ENCODE measurements around the gene SPRED3. TPM values are rescaled to one million over a fixed set of nuclear protein-coding genes. Genes with fewer than 3 reads are reported as not detected.
A peak's percentile ranks its signal among the peaks of the same experiment; 100 is the strongest.
"Not testable (repeated sequence)": the region's sequence is repeated elsewhere in the genome, so short reads cannot be mapped to it uniquely, and the experiment has no call there.

The SPRED3 gene, protein sequence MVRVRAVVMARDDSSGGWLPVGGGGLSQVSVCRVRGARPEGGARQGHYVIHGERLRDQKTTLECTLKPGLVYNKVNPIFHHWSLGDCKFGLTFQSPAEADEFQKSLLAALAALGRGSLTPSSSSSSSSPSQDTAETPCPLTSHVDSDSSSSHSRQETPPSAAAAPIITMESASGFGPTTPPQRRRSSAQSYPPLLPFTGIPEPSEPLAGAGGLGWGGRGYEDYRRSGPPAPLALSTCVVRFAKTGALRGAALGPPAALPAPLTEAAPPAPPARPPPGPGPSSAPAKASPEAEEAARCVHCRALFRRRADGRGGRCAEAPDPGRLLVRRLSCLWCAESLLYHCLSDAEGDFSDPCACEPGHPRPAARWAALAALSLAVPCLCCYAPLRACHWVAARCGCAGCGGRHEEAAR
- polyA plus RNA-seq (2014; cell fraction: cytosol; rRNA removed) = 0.08 and 0.10 TPM in 2 replicates
- polyA plus RNA-seq (2014; cell fraction: nucleus; rRNA removed) = 0.02 and 3.2 TPM in 2 replicates

DNA sequence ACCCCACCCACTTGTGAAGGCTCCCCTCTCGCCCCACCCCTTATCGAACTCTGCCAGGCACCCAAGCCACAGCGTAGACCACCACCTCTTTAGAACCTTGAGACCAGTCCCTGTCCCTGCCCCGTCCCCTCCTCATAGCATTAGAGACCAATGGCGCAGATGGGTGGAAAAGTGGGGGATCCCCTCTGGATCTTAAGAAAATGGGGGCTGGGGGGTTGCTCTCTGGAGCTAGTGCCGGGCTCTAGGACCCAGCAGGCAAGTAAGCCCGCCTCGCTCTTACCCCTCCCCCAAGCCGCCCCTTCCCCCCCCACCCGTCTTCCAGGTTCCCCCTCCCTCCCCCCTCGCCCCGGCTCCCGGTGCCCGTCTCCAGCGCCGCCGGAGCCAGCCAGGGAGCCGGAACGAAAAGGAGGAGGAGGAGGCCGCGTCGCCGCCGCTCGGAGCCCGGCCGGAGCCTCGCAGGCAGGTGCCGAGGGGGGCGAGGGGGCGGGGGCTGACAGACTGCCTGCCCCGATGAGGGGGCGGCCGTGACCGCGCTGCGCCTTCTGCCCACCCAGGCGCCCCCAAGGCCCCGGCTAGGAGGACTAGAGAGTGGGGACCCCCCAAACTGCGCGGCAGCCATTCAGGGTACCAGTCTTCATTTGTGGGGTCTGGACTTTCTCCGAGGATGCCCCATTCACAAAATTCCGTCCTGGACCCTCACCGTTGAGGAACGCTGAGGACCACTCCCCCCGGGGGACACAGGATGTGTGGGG is at the start of gene SPRED3:
TSS of gene SPRED3 (plus strand) at position 349 of the 752 bp plus-strand sequence. CDS start 1,606 bp downstream, outside the sequence.
- no peak for DNase-seq (ENCODE audit: low spot score)

DNA sequence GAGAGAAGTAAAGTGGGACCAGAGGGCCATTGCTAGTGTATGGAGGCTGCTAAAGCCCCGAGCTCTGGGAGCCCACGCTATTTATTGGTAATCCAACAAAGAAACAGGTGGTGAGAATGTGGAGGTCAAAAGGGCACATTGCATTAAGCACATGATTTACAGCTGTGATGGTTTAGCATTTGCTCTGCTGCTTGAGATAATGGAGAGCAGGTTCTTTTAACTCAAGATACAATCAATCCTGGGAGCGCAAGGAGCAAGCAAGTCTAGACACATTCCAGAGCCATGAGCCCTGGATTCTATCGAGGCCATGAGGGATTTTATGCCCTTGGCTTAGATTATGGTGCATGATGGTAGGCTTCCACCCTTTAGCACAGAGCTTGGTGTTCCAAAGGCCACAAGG is 49.5 kb upstream of the SPRED3 start:
- peak; percentile 93 for DNase-seq (ENCODE audit: low spot score)

DNA sequence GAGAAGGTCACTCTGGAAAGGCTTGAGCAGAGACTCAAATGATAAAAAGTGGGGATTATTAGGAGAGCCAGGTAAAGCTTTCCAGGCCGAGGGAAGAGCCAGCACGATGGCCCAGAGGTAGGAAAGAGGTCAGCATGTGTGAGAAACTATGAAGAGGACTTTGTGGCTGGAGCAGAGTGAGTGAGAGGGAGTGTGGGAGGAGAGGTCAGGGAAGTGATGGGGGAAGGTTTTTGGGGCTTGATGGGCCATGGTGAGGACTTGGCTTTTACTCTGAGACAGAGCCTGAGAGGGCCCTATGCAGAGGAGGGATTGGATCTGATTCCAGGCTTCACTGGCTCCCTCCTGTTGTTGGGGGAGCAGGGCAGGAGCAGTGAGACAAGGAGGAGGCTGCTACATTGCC is 47.6 kb upstream of the SPRED3 start:
- no peak for DNase-seq (ENCODE audit: low spot score)

DNA sequence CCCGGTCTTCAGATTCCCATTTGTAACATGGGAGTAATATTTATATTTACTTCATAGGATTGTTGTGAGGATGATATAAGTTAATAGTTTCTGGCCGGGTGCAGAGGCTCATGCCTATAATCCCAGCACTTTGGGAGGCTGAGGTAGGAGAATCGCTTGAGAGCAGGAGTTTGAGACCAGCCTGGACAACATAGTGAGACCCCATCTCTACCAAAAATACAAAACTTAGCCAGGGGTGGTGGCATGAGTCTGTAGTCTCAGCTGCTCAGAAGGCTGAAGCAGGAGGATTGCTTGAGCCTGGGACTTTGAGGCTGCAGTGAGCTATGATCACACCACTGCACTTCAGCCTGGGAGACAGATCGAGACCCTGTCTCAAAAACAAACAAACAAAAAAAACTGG is 41.7 kb upstream of the SPRED3 start:
- DNase-seq (ENCODE audit: low spot score) = no peak

DNA sequence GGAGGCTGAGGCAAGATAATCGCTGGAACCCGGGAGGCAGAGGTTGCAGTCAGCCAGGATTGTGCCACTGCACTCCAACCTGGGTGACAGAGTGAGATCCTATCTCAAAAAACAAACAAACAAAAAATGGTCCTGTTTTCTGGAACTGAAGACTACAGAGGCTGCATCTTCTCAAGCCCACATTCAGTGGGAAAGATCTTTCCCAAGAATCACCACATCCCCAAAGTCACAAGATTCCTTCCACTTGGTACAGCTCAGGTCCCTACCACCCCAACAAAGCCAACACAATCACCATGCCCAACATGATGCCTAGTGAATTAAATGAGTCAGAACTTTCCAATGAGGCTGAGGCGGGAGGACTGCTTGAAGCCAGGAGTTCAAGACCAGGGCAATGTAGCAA is 37.6 kb upstream of the SPRED3 start:
- DNase-seq (ENCODE audit: low spot score) = no peak

DNA sequence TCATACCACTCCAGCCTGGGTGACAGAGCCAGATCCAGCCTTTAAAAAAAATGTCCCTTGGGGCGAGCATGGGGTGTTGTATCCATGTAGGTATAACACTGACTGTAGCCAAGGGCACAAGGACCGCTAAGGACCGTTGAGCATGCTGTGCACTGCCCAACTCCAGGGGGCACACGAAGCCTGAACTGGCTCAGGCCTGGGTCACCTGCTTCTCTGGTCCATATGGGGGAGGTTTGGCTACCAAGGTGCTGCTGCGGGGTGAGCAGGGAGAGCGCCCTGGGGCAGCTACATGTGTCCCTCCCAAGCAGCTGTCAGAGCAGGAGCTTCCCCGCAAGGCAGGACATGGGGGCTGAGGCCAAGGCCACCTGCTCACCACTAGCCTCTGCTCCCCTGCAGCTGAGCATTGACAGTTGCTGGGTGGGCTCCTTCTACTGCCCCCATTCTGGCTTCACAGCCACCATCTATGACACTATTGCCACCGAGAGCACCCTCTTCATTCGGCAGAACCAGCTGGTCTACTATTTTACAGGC is 36.6 kb upstream of the SPRED3 start:
- no peak for DNase-seq (ENCODE audit: low spot score)

DNA sequence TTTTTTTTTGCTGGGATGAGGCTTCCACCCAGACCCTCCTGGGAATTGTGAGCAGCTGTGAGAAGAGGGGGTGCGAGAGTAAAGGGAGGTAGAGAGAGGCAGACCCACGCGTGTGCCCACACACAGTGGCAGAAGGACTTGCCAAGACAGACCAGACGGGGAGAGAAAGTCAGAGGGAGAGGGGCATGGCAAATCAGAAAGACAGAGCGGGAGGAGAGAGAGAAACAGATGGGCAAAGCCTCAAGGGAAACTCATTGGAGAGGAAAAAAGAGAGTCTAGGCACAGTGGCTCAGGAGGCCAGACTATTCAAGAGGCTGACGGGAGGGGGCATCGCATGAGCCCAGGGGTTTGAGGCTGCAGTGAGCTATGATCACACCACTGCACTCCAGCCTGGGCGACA is 35.9 kb upstream of the SPRED3 start:
- no peak for DNase-seq (ENCODE audit: low spot score)

DNA sequence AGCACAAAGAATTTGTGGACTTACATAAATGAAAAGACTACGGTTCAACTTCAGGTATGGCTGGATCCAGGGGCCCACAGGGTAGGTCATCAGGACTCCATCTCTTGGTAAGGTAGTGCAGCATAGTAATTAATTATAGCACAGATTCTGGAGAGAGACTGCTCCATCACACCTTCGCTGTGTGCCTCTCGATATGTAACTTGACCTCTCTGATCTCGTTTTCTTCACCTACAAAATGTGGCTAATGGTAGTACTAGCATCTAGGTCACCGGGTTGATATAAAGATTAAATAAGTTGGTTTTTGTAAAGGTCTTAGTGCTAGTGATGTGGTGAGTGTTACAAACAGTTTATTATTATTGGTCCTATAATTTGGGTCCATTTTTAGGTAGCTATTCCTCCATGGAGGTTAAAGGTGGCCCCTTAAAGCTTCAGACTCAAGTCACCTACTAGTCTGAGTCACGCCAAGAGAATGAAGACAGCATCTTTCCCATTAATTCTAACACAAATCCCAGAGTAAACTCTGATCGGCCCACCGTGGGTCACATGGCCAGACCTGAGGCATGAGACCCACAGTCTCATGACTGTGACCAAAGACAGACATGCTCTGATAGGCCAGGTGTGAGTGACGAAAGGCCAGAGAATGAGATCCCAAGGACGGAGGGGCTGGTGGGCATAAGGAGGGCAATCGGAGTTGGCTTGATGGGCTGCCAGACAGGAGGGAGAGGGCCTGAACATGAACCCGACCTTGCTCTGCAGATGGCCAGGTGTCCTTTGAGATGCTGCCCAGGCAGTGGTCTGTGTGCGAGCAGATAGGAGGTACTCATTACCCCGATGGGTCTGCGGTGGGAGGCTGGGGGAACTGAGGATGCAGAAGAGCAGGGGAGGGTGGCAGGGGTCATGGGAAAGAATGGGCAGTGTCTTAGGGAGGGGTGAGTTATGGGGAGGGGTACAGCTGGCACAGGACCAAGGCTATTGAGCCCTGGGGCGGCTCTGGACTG is 32.5 kb upstream of the SPRED3 start:
- no peak for DNase-seq (ENCODE audit: low spot score)

DNA sequence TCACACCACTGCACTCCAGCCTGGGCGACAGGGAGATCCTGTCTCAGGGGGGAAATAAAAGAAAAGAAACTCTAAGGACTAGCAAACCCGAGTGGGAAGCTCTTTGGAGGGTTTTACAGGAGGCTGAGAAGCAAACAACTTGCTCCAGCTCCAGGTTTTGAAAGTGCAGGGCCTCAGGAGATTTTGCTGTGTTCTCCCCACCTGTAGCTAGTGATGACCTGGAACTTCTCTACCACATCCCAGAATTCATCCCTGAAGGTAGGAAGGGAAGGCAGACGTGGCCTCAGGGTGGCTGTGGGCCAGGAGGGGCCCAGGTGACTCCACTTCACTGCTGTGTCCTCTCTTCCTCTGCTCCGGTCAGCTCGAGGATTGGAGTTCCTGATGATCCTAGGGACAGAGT is 30.4 kb upstream of the SPRED3 start:
- no peak for DNase-seq (ENCODE audit: low spot score)

DNA sequence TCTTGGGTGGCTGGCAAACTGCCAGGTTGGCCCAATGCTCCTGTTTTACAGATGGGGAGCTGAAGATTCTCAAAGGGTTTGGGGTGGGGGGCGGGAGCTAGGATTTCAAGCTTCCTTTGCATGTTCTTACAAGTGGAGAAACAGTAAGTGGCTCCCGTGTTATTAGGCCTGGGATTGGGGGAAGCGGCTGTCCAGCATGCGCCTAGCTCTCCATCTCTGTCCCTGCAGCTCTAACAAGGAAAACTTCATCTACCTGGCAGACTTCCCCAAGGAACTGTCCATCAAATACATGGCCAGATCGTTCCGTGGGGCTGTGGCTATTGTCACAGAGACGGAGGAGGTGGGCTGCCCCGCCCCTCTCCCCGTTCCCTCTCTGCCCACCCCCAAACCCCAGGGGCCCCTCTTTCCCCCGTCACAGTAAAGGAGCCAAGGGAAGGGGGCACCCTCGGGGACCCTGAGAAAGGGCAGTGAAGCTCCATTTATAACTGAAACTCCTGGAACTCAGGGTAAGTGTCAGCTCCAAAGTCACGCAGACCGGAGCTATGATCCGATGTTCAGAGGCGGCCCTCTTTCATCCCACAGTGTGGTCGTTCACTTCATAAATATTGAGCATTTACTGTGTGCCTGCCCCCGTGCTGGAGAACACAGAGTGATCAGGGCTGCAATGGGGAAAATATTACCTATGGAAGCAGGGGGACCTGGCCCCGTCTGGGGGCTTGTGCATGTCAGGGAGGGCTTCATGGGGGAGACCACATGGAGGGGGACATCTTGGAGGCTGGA is 29.1 kb upstream of the SPRED3 start:
- no peak for DNase-seq (ENCODE audit: low spot score)

DNA sequence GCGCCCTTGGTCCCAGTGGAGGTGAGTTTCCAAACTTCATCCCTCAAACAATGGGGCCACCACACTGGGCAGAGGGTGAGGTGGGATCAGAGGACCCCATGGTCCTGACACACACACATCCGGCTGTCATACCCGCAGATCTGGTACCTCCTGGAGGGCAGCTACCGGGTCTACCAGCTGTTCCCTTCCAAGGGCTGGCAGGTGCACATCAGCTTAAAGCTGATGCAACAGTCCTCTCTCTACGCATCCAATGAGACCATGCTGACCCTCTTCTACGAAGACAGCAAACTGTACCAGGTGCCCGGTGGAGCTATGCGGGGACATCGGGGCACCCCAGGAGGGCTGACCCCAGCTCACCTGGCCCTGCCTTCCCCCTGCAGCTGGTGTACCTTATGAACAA is 28.1 kb upstream of the SPRED3 start:
- no peak for DNase-seq (ENCODE audit: low spot score)

DNA sequence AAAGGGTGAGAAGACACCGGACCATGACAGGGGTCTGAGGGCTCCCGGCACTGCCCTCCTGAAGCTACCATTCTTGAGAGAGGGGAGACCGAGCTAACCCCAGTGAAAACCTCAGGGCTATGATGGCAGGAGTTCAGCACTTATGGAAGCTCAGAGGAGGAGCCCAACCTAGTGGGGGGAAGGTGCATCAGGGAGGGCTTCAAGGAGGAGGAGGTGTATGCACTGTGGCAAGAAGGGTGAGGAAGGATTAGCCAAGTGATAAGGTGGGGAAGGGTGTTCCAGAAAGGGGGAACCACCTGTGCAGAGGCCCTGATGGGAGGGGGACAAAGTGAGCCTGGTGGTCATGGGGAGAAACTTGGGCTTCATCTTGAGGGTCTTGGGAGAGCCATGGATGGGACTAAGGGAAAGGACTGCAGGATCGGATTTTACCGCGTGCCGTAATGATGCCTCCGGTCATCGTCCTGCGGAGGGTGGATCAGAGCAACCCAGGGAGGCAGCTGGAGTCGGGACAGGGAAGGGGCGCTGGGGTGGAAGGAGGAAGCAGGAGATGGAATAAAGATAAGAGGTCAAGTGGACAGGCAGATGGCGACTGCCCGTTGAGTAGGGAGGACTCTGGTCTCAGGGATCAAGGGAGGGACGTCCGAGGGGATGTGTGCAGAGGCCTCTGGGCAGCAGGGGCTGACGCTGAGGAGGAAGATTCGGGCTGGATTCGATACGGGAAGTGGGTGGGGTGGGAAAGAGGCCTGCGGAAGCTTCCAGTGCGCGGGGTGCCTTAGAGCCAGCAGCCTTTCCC is 27.5 kb upstream of the SPRED3 start:
- no peak for DNase-seq (ENCODE audit: low spot score)

DNA sequence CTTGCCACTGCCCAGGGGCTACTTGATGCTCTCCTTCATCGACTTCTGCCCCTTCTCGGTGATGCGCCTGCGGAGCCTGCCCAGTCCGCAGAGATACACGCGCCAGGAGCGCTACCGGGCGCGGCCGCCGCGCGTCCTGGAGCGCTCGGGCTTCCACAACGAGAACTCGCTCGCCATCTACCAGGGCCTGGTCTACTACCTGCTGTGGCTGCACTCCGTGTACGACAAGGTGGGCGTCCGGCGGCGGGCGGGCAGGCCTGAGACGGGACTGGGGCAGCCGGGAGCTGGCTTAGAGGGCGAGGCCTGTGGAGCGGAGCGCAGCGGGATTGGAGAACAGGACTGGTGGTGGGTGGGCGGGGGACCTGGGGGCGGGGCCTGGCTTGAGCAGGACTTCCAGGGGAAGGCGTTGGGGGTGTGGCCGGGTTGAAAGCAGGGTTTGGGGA is 26.8 kb upstream of the SPRED3 start:
- peak; percentile 83 for DNase-seq (ENCODE audit: low spot score)

DNA sequence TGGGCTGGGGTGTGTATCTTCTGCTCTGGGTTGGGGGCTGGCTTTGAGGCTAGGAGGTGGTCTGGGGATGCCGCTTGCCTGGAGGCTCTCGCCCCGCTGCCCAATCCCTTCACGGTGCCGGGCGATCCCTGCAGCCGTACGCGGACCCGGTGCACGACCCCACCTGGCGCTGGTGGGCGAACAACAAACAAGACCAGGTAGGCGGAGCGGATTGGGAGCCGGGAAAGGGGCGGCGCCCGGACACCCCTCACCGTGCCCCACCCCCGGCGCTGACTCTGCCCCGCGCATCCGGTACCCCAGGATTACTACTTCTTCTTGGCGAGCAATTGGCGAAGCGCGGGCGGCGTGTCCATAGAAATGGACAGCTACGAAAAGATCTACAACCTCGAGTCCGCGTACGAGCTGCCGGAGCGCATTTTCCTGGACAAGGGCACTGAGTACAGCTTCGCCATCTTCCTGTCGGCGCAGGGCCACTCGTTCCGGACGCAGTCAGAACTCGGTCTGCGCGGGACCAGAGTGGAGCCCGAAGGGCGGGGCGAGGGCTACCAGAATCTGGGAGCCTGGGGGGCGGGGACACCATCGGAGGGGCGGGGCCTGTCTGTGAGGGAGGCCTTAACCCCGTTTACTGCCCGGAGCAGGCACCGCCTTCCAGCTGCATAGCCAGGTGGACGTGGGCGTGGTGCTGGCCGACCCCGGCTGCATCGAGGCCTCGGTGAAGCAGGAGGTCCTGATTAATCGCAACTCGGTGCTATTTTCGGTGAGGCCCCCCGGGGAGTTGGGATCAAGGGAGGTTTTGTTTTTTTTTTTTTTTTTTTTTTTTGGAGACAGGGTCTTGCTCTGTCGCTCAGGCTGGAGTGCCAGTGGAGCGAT is 26.2 kb upstream of the SPRED3 start:
- DNase-seq (ENCODE audit: low spot score) = peak; percentile 59

DNA sequence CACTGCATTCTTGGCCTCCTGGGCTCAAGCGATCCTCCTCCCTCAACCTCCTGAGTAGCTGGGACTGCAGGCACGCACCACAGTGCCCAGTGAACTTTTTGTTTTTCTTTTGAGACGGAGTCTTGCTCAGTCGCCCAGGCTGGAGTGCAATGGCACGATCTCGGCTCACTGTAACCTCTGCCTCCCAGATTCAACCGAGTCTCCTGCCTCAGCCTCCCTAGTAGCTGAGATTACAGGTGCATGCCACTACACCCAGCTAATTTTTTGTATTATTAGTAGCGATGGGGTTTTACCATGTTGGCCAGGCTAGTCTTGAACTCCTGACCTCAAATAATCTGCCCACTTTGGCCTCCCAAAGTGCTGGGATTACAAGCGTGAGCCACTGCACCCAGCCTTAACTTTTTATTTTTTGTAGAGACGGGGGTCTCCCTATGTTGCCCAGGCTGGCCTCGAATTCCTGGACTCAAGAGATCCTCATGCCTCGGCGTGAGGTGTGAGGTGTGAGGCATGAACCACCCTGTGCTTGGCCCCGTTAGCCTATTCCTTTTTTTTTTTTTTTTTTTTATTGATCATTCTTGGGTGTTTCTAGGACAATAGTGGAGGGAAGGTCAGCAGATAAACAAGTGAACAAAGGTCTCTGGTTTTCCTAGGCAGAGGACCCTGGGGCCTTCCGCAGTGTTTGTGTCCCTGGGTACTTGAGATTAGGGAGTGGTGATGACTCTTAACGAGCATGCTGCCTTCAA is 25.4 kb upstream of the SPRED3 start:
- DNase-seq (ENCODE audit: low spot score) = not testable (repeated sequence)

DNA sequence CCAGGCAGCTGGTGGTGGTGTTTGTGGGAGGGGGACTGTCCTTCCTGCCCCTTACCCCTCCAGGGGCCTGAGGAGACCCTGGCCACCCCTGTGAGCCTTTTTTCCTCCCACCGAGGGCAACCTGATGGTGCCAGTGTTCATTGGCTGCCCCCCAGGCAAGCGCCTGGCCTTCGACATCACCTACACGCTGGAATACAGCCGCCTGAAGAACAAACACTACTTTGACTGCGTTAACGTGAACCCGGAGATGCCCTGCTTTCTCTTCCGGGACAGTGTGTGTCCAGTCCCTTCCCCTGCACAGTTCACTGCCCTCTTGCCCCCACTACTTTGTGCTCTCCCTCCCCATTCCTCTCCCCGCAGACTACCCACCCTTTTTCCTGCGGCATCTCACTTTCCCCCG is 21.5 kb upstream of the SPRED3 start:
- no peak for DNase-seq (ENCODE audit: low spot score)

DNA sequence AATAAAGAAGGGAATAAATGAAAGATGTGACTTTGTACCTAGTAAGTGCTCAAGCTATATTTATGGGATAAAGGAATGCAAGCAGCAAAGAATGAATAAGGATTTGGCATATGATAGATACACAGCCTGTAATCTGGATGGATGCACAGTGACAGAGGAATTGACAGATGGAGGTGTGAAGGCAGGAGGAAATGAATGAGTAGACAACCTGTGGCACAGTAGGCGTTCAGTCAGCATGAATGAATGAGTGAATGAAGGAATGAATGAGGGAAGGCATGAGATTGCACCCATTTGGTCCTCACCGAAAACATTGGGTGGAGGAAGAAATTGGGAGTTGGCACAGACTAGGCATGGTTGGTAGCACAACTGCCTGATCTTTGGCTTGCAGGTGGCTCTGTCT is 18.9 kb upstream of the SPRED3 start:
- no peak for DNase-seq (ENCODE audit: low spot score)

DNA sequence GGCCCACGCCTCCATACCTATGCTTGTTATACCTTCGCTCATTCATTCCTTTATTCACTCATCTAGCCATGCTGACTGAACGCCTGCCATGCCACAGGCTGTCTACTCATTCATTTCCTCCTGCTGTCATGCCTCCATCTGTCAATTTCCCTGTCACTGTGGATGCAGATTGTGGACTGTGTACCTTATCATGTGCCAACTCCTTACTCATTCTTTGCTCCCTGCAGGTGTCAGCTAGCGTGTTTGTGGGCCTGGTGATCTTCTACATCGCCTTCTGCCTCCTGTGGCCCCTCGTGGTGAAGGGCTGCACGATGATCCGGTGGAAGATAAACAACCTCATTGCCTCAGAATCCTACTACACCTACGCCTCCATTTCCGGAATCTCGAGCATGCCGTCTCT is 18.2 kb upstream of the SPRED3 start:
- no peak for DNase-seq (ENCODE audit: low spot score)
